Testis (tissue), 3 donors: ENCODE results near the gene GMCL1. TPM values are rescaled to one million over a fixed set of nuclear protein-coding genes. Genes with fewer than 3 reads are reported as not detected.
A peak's percentile ranks its signal among the peaks of the same experiment; 100 is the strongest.

Source experiments
- DNase-seq: peaks from one replicate; pipeline ENCODE4 v3.0.0-alpha.2; 2019
- H3K27ac ChIP-seq, 2 donors: fragments of 200-600 bp; sonication (generic); one replicate each; pipeline ENCODE4 v1.5.1; 2019
- H3K27me3 ChIP-seq: fragments of 200-600 bp; sonication (generic); one replicate; pipeline ENCODE4 v1.5.1; 2019
- H3K36me3 ChIP-seq: fragments of 200-600 bp; sonication (generic); one replicate; pipeline ENCODE4 v1.5.1; 2017; ENCODE audit warnings: low read depth; ENCODE audit errors: missing control alignments
- H3K4me1 ChIP-seq: fragments of 200-600 bp; sonication (generic); one replicate; pipeline ENCODE4 v1.5.1; 2019
- H3K4me3 ChIP-seq, 2 donors: fragments of 200-600 bp; sonication (generic); one replicate each; pipeline ENCODE4 v1.5.1; 2017 to 2019
- H3K9me3 ChIP-seq: fragments of 200-600 bp; sonication (generic); one replicate; pipeline ENCODE4 v1.5.1; 2017
- POLR2A ChIP-seq: fragments of 450-650 bp; IDR thresholded peaks from one replicate; pipeline ENCODE4 v1.6.1; 2017; ENCODE audit warnings: antibody characterized with exemption, mild to moderate bottlenecking, moderate library complexity
- WGBS, 2 donors: methylation state at CpG; one replicate each; pipeline ENCODE4 v1.1.5; 2018; 5-methylcytosine and 5-hydroxymethylcytosine counted together
- intact Hi-C: fragments of 100-400 bp; cut with DNase I; formaldehyde crosslinking; loops from one replicate; pipeline ENCODE4 v1.15.1; 2023; ENCODE audit warnings: low total_unique reads
- polyA plus RNA-seq: library from polyadenylated mRNA; stranded (reverse); fragments of 350-450 nt; fragmentation: Illumina TruSeq; extraction: RNeasy Lipid Tissue Mini Kit (QIAGEN cat#74804); gene quantifications from one replicate; pipeline ENCODE4 v1.2.3, GENCODE V29; 2014; ENCODE audit warnings: low read depth, low replicate concordance; ENCODE audit not compliant: insufficient read depth
- total RNA-seq, 2 donors: library from RNA; depleted of rRNA; stranded (reverse); fragments of >200 nt; gene quantifications; one replicate each; pipeline ENCODE4 v1.2.3, GENCODE V29; 2016
- TF ChIP-seq, protein P1 (sequence below), 3 experiments: fragments of 450-650 bp in 2 of 3; fragments of 200-600 bp in 1 of 3; sonication (generic) in 1 of 3; IDR thresholded peaks; one replicate each; pipeline ENCODE4 v1.5.1; 2016 to 2019; ENCODE audit warnings: antibody characterized with exemption in 3 of 3, mild to moderate bottlenecking in 2 of 3, moderate library complexity in 1 of 3

GMCL1 gene
- total and polyA plus RNA-seq, 3 donors from 2014 or later = 19.9 to 30.5 (median 27.6) TPM

DNA sequence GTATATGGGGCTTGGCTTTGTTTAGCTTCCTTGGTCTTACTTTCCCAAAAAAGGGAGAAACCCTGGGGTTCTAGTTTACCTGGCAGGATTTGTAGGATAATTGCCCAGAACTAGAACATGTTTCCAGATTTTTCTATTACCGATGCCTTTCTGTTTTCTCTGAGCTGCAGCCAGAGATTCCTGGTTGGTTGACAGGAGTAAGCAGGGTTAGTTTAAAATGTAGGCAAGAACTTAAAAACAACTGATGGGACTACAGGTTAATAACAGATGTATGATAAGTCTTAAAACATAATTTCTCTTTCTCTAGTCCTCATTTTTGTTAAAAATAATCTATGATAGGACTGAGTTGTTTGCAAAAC is 38.9 kb upstream of the GMCL1 start:
- H3K4me3 ChIP-seq = no peak overlapping the region
- 25 to 52% methylated on average over 1 of the region's 1 CpG for WGBS, 2 donors
- H3K4me1 ChIP-seq = peaks cover 25% of the 10 kb centered on the region
- no peak for DNase-seq
- intact Hi-C loops = no loop called here
- no peaks in the 10 kb centered on the region for H3K36me3 ChIP-seq
- peak overlapping the region; percentile 81 to 85 for H3K27ac ChIP-seq
- H3K9me3 ChIP-seq = no peaks in the 10 kb centered on the region
- no peak for TF ChIP-seq POLR2A
- TF ChIP-seq, protein P1, sequence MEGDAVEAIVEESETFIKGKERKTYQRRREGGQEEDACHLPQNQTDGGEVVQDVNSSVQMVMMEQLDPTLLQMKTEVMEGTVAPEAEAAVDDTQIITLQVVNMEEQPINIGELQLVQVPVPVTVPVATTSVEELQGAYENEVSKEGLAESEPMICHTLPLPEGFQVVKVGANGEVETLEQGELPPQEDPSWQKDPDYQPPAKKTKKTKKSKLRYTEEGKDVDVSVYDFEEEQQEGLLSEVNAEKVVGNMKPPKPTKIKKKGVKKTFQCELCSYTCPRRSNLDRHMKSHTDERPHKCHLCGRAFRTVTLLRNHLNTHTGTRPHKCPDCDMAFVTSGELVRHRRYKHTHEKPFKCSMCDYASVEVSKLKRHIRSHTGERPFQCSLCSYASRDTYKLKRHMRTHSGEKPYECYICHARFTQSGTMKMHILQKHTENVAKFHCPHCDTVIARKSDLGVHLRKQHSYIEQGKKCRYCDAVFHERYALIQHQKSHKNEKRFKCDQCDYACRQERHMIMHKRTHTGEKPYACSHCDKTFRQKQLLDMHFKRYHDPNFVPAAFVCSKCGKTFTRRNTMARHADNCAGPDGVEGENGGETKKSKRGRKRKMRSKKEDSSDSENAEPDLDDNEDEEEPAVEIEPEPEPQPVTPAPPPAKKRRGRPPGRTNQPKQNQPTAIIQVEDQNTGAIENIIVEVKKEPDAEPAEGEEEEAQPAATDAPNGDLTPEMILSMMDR (IDR thresholded peaks at IDR 0.05) = no peak
- H3K27me3 ChIP-seq = no peaks in the 10 kb centered on the region

DNA sequence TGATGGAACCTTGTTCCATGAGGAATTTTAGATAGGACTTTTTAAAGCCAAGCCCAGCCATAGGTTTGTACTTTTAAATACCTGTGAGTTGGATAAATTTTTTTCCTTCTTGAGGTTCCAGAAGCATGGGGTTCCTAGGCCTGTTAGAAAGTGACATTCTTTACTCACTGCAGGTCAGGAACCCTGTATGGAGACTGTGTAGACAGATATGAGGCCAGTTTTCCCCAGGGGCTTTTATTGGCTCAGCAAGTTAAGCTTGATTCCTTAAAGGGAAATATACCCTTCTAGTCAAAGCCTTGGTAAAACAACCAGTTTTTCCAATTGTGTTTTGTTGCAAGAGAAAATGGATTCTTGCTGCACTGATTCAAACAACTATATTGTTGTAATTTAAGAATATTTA is 38.4 kb upstream of the GMCL1 start:
- H3K4me1 ChIP-seq = peaks cover 25% of the 10 kb centered on the region
- peak overlapping the region; percentile 81 to 85 for H3K27ac ChIP-seq
- H3K27me3 ChIP-seq = no peaks in the 10 kb centered on the region
- no peak for DNase-seq
- TF ChIP-seq POLR2A = no peak
- TF ChIP-seq, protein P1 (IDR thresholded peaks at IDR 0.05) = no peak
- no peaks in the 10 kb centered on the region for H3K9me3 ChIP-seq
- intact Hi-C loops = no loop called here
- H3K4me3 ChIP-seq = no peak overlapping the region
- H3K36me3 ChIP-seq = no peaks in the 10 kb centered on the region

DNA sequence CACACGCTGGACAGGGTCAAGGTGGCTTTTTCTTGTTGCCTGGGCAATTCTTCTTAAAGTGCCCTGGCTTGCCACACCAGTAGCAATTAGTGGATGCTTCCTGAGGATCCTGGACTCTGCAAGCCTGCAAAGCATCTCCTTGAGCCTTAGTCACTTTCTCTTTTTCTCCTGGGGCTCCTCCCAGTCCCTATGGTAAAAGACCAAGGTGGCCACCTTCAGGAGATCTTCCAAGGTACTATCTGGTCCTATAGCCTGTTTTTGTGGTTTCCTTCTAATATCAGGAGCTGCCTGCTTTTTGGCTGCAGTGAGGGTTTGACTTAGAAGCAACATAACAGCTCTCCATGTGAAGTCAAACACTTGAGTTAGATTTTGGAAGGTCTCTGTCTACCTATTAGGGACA is 33.3 kb upstream of the GMCL1 start:
- Histone ChIP-seq H3K4me1 (peaks cover 11% of the 10 kb centered on the region), H3K27me3 (no peaks in the 10 kb centered on the region), H3K4me3 (no peak overlapping the region), H3K27ac (no peak overlapping the region), H3K9me3 (no peaks in the 10 kb centered on the region), H3K36me3 (no peaks in the 10 kb centered on the region)
- no peak for TF ChIP-seq POLR2A
- TF ChIP-seq, protein P1 (IDR thresholded peaks at IDR 0.05) = no peak
- no peak for DNase-seq
- 78 to 86% methylated on average over 1 of the region's 1 CpG for WGBS, 2 donors
- intact Hi-C loops = no loop called here

DNA sequence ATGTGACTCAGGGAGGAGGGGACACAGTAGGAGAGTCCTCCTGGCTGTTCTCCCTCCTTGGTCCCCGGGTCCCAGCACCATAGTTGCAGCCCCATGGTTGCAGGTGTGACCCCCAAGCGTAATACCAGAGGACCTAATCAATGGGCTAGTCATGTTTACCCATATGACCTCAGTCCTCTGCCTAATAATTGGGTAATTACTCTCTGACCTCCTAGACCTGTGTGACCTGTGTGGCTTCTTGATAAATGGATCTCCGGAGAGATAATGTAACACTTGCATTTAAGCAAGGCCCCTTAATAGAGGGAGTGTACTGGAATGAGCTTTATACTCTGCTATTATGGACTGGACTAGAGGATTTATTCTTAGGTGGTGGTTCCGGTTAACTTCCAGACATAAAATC is 32.2 kb upstream of the GMCL1 start:
- 71 to 83% methylated on average over 4 of the region's 4 CpGs for WGBS, 2 donors
- TF ChIP-seq, protein P1 (IDR thresholded peaks at IDR 0.05) = no peak
- TF ChIP-seq POLR2A = no peak
- intact Hi-C loops = no loop called here
- DNase-seq = no peak
- H3K4me1 ChIP-seq = peaks cover 7% of the 10 kb centered on the region
- H3K27me3 ChIP-seq = no peaks in the 10 kb centered on the region
- H3K4me3 ChIP-seq = peak overlapping the region in 1 of 2 donors; percentile 48
- no peaks in the 10 kb centered on the region for H3K36me3 ChIP-seq
- H3K27ac ChIP-seq = peak overlapping the region; percentile 34 to 54
- no peaks in the 10 kb centered on the region for H3K9me3 ChIP-seq

DNA sequence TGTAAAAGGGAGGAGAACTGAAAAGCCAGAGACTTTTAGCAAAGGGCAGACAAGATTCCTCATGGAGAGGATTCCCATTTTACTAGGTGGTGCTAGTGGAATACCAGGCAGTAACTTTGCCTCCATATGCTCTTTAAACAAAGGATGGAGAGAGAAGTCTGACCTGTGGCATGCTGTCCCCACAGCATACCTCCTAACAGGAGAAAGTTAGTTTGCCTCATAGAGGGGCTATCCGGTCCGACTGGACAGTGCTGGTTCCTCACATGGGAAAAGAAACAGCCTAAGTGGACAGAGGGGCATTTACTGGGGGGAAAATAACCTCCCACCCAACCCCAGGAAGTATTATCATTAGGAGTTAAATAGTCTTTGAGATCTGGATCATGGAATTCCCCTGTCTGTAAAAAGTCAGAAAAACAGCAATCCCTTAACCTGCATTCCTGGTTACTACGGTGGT is 31.6 kb upstream of the GMCL1 start:
- WGBS, 2 donors = 35 to 54% methylated on average over 3 of the region's 3 CpGs
- Histone ChIP-seq H3K27ac (peak overlapping the region; percentile 34 to 54), H3K36me3 (no peaks in the 10 kb centered on the region), H3K9me3 (no peaks in the 10 kb centered on the region), H3K4me3 (peak overlapping the region; percentile 16 to 48), H3K4me1 (peaks cover 7% of the 10 kb centered on the region), H3K27me3 (no peaks in the 10 kb centered on the region)
- no peak for DNase-seq
- TF ChIP-seq POLR2A = no peak
- TF ChIP-seq, protein P1 (IDR thresholded peaks at IDR 0.05) = no peak
- intact Hi-C loops = no loop called here
